ENCODE results near the gene TADA2A.

- TF ChIP-seq, protein P1, sequence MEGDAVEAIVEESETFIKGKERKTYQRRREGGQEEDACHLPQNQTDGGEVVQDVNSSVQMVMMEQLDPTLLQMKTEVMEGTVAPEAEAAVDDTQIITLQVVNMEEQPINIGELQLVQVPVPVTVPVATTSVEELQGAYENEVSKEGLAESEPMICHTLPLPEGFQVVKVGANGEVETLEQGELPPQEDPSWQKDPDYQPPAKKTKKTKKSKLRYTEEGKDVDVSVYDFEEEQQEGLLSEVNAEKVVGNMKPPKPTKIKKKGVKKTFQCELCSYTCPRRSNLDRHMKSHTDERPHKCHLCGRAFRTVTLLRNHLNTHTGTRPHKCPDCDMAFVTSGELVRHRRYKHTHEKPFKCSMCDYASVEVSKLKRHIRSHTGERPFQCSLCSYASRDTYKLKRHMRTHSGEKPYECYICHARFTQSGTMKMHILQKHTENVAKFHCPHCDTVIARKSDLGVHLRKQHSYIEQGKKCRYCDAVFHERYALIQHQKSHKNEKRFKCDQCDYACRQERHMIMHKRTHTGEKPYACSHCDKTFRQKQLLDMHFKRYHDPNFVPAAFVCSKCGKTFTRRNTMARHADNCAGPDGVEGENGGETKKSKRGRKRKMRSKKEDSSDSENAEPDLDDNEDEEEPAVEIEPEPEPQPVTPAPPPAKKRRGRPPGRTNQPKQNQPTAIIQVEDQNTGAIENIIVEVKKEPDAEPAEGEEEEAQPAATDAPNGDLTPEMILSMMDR (conservative IDR thresholded peaks at IDR 0.05): no peak
- no peak for TF ChIP-seq EZH2 (IDR thresholded peaks at IDR 0.05; ENCODE audit: low read depth)
These were observed 85.5 kb downstream of the TADA2A start for GRCh38 chr17:37492167-37492566.

Measured in PC-9 (cell line).